Mesodermal cell (in vitro differentiated cells): ENCODE results near the gene DDX42.

Source experiments
- H3K27ac ChIP-seq: 2 replicates; pipeline ENCODE4 v1.7.0; 2013; ENCODE audit warnings: mild to moderate bottlenecking, low read depth, low read length, moderate library complexity; ENCODE audit not compliant: severe bottlenecking
- H3K36me3 ChIP-seq: 2 replicates; pipeline ENCODE4 v1.7.1; 2013; ENCODE audit warnings: mild to moderate bottlenecking, low read length, moderate library complexity; ENCODE audit not compliant: control insufficient read depth, insufficient read depth
- H3K4me1 ChIP-seq: one replicate; pipeline ENCODE4 v1.7.1; 2013; ENCODE audit warnings: mild to moderate bottlenecking, low read length; ENCODE audit not compliant: insufficient read depth, control insufficient read depth, poor library complexity, severe bottlenecking
- H3K4me3 ChIP-seq: 2 replicates; pipeline ENCODE4 v1.7.0; 2013; ENCODE audit warnings: low read length, control low read depth, mild to moderate bottlenecking; ENCODE audit not compliant: insufficient read depth, poor library complexity, severe bottlenecking; ENCODE audit errors: extremely low read depth
- H3K9me3 ChIP-seq: 2 replicates; pipeline ENCODE4 v1.7.1; 2013; ENCODE audit warnings: mild to moderate bottlenecking, low read length, moderate library complexity; ENCODE audit not compliant: control insufficient read depth
- WGBS, 2 experiments: methylation state at CpG; one replicate each; pipeline ENCODE4 v1.1.5; 2013; ENCODE audit warnings: missing lambda C conversion rate in 2 of 2; ENCODE audit not compliant: insufficient coverage in 2 of 2; 5-methylcytosine and 5-hydroxymethylcytosine counted together

The DDX42 gene

DNA sequence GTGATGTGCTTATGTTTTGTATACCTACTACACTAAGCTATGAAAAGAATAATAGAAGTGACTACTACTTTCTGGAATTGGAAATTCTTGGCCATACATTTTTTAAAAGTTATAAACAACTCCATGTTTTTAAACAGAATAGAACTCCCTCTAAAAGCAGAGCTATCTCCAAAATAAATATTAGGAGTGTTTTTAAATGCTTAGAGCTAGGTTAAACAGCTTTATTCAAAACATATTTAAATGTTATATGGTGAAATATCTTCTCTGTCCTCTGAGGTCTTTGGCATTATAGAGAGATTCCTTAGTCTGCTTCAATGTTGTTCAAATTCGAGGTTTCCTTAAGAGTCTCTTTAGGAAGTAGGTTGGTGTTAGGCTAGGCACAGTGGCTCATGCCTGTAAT is 30.4 kb downstream of the DDX42 start:
- Histone ChIP-seq H3K9me3 (no peaks in the 10 kb centered on the region), H3K4me1 (no peaks in the 10 kb centered on the region), H3K27ac (no peak overlapping the region), H3K36me3 (peaks cover 95% of the 10 kb centered on the region), H3K4me3 (no peak overlapping the region)
- WGBS, 2 experiments, result 93 to 100% methylated on average over 1 of the region's 1 CpG

DNA sequence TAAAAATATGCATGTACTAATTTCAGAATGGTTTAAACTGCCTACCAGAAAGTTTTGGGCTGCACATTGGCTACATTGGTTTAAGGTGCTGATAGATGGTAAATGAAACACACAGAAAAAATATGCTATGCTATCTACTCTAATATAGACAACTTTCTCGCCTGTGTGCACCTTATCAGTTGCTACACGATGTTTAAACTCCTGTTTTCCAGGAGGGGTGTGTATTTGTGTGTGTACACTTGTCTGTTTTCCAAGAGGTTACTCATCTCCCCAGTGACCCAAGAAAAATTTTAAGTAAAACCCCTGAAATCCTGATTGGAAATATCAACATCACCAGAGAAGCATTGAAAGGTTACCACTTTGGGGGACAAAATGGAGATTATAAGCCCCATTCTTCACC is 31.6 kb downstream of the DDX42 start:
- no CpG with 5 or more reads among the region's 2 CpGs for WGBS, 2 experiments
- Histone ChIP-seq H3K4me1 (no peaks in the 10 kb centered on the region), H3K4me3 (no peak overlapping the region), H3K36me3 (peaks cover 95% of the 10 kb centered on the region), H3K9me3 (no peaks in the 10 kb centered on the region), H3K27ac (no peak overlapping the region)

DNA sequence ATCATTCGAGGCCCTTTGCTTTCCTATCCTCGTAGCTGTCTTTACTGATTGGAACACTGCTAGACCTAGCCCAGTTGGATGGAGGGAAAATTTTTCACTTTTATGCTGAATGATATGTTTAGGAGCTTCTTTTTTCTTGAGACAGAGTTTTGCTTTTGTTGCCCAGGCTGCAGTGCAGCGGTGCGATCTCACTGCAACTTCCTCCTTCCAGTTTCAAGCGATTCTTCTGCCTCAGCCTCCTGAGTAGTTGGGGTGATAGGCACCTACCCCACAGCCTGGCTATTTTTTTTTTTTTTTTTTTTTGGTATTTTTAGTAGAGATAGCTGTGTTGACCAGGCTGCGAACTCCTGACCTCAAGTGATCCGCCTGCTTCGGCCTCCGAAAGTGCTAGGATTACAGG is 36.0 kb downstream of the DDX42 start:
- Histone ChIP-seq H3K4me1 (no peaks in the 10 kb centered on the region), H3K27ac (no peak overlapping the region), H3K36me3 (peaks cover 95% of the 10 kb centered on the region), H3K4me3 (no peak overlapping the region), H3K9me3 (no peaks in the 10 kb centered on the region)
- 88 to 100% methylated on average over 1 to 4 of the region's 9 CpGs for WGBS, 2 experiments

DNA sequence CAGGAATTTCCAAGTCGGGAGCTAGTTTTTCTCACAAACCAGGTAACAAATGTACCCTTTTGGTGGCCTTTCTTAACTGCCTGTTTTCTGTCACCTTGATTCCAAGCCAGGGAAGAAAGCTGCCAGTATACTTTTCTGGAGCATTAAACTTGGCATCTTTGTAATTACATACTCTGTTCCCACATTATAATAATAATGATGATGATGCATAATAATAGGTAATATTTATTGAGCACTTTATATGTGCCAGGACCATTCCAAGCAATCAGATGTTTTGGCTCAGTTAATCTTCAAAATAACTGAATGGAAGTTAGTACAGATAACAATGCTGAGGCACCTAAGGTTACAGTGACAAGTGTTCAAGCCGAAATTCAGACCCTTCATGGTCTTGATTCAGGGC is 42.2 kb downstream of the DDX42 start:
- Histone ChIP-seq H3K9me3 (no peaks in the 10 kb centered on the region), H3K4me1 (no peaks in the 10 kb centered on the region), H3K27ac (no peak overlapping the region), H3K4me3 (no peak overlapping the region), H3K36me3 (peaks cover 98% of the 10 kb centered on the region)
- WGBS, 2 experiments, result 100% methylated on average over 2 of the region's 2 CpGs

DNA sequence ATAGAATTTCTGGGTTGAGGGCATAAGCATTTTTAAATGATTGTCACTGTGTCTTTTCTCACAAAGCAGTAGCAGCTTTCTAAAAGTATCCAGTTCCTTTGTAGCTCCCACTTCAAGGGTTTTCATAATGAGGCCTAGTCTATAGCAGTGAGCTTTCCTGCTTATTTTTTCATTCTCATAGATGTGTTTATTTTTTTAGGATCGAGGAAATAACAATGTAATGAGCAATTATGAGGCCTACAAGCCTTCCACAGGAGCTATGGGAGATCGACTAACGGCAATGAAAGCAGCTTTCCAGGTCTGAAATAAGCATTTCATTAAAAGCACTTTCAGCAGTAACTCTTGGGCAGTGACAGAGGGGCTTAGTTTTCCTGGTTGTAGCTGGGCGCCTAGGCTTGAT is 42.7 kb downstream of the DDX42 start:
- 94 to 100% methylated on average over 3 of the region's 4 CpGs for WGBS, 2 experiments

DNA sequence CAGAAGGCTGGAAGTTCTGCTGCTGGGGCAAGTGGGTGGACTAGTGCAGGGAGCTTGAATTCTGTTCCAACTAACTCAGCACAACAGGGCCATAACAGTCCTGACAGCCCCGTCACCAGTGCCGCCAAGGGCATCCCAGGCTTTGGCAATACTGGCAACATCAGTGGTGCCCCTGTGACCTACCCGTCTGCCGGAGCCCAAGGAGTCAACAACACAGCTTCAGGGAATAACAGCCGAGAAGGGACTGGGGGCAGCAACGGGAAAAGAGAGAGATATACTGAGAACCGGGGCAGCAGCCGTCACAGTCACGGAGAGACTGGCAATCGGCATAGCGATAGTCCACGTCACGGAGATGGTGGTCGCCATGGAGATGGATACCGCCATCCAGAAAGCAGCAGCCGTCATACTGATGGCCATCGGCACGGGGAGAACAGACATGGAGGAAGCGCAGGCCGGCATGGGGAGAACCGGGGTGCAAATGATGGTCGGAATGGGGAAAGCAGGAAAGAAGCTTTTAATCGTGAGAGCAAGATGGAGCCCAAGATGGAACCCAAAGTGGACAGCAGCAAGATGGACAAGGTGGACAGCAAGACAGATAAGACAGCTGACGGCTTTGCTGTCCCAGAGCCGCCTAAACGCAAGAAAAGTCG is 43.9 kb downstream of the DDX42 start:
- WGBS, 2 experiments, result 97 to 98% methylated on average over 27 of the region's 27 CpGs
- Histone ChIP-seq H3K4me1 (no peaks in the 10 kb centered on the region), H3K9me3 (no peaks in the 10 kb centered on the region), H3K36me3 (peaks cover 99% of the 10 kb centered on the region), H3K4me3 (no peak overlapping the region), H3K27ac (no peak overlapping the region)

More for the DNA sequence above, 42.7 kb downstream of the DDX42 start:
- H3K27ac ChIP-seq, result no peak overlapping the region
- H3K36me3 ChIP-seq, result peaks cover 98% of the 10 kb centered on the region
- H3K4me1 ChIP-seq, result no peaks in the 10 kb centered on the region
- H3K4me3 ChIP-seq, result no peak overlapping the region
- H3K9me3 ChIP-seq, result no peaks in the 10 kb centered on the region

DNA sequence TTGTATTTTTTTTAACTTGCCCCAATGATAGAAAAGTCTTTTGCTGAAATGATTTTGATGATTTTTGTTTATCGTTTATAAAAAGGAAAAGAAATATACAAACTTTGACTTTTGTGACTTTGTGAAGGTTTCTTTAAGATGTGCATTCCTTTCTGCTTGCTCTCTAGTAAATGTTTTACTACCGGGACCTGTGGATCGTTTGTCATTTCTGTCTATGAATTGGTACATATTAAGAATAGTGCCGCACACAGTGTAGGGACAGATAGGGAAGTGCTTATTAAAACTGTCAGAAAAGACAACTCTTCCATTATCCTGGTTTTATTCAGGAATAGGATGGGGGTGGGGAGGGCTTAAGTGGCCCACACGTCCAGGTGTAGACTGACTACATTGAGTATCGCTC is 45.2 kb downstream of the DDX42 start:
- no peaks in the 10 kb centered on the region for H3K9me3 ChIP-seq
- WGBS, 2 experiments, result 92 to 95% methylated on average over 4 of the region's 6 CpGs
- H3K36me3 ChIP-seq, result peaks cover 99% of the 10 kb centered on the region
- H3K4me3 ChIP-seq, result no peak overlapping the region
- H3K27ac ChIP-seq, result peak overlapping the region; percentile 36
- no peaks in the 10 kb centered on the region for H3K4me1 ChIP-seq

DNA sequence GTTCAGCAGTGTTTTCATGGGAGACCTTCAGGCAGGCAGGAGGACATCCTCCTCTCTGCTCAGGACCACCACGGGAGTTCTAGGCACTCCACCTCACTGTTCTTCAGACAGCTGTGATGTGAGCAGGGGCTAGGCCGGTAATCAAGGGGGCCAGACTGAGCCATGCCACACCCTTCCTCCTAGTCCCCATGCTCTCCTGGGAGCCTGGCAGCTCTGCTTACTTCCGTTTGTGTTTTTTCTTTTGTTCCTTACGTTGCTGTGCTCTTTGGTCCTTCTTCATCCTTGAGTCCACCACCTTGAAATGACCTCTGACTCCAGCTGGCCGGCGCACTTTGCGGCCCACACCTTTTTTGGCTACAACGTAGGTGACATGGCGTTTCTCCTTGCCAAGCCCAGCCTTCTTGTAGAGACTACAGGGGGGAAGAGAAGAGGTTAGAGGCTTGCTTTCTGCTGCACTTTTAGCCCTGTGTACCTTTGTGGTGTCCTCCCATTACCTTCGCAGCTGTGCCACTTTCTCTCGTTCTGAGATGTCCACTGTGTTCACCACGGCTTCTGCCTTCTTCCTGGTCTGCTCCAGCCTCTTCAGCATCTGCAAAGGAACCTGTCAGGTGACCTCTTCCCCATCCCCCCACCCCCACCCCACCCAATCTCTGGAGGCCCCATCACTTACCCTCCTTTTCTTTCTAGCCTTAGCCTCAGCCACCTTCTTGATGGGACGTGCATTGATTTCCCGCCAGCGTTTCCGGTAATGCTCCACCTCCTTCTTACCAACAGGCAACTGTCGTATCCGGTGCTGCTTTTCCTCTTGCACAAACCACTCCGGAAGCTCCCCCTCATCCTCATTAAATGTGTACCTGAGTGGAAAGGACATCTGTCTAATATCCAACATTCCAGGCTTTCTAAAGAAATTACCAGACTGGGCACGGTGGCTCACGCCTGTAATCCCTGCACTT is 45.9 kb downstream of the DDX42 start:
- WGBS, 2 experiments, result 94 to 95% methylated on average over 21 of the region's 21 CpGs
- Histone ChIP-seq H3K36me3 (peaks cover 100% of the 10 kb centered on the region), H3K9me3 (no peaks in the 10 kb centered on the region)

DNA sequence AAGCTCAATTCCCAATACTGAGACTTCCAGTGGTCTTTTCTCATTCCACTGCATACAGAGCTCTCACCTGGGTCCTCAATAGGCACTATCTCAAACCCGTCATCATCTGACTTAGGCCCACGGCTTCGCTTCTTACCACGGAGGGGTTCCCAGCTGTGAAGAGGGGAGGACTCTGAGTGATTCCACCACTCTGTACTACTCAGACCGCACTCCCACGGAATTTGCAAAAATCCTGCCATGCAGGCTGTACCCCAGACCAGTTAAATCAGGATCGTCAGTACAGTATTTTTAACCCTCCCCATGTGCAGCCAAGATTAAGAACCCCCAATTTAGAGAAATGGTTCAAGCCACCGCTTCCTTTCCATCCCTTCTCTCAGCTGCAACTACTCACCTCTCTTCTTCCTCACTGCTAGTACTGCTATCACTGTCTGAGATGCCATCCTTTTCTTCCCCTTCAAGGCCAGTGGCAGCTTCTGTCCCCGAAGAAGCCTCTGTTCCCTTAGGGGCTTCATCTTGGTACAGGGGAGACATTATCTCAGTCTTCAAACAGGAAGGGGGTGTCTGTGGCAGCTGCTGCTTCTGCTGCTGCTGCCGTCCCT is 47.1 kb downstream of the DDX42 start:
- Histone ChIP-seq H3K4me3 (no peak overlapping the region), H3K27ac (no peak overlapping the region), H3K36me3 (peaks cover 98% of the 10 kb centered on the region), H3K4me1 (no peaks in the 10 kb centered on the region), H3K9me3 (no peaks in the 10 kb centered on the region)
- 95 to 96% methylated on average over 10 of the region's 10 CpGs for WGBS, 2 experiments

More for the DNA sequence above, 45.9 kb downstream of the DDX42 start:
- no peak overlapping the region for H3K27ac ChIP-seq
- H3K4me1 ChIP-seq, result no peaks in the 10 kb centered on the region
- no peak overlapping the region for H3K4me3 ChIP-seq

DNA sequence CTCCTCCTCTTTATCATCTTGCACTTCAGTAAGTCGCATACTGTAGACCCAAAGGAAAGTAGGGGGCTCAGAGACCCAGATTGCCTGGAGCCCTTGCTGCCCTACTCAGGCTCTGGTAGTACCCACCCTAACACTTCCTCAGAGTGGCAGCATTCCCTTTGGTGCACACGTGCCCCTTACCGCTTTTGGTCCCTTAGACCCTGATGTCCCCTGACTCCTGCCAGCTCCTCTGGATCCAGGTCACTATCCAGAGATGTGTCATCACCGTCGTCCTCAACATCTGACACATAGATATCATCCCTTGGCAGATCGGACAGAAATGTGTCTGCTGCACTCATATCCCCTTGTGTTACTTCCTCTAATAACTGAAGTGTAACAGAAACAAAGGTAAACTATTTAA is 47.8 kb downstream of the DDX42 start:
- Histone ChIP-seq H3K9me3 (no peaks in the 10 kb centered on the region), H3K4me3 (no peak overlapping the region), H3K4me1 (no peaks in the 10 kb centered on the region), H3K36me3 (peaks cover 91% of the 10 kb centered on the region), H3K27ac (no peak overlapping the region)
- WGBS, 2 experiments, result 92 to 94% methylated on average over 2 to 5 of the region's 6 CpGs
